Measurements from ENCODE around the gene CTIF. TPM values are rescaled to one million over a fixed set of nuclear protein-coding genes. Genes with fewer than 3 reads are reported as not detected.

CTIF gene
- polyA plus RNA-seq, 1 of the 3 experiments (the other 2 are of a cell fraction), result 47.2 TPM

GRCh38 chr18:48592540-48593171, 53.8 kb downstream of the CTIF start (continued):
- TF ChIP-seq MAX (IDR thresholded peaks at IDR 0.05; ENCODE audit: low read depth) (no peak), GATA2 (CRISPR knock-in tag; IDR thresholded peaks at IDR 0.05) (no peak)

- H3K27ac ChIP-seq (ENCODE audit: low read depth in 2 of 2, low read length in 1 of 2), result no peak overlapping the region
- H3K27me3 ChIP-seq (ENCODE audit: insufficient read depth), result no peaks in the 10 kb centered on the region
- H4K20me1 ChIP-seq (ENCODE audit: insufficient read depth), result peaks cover 63% of the 10 kb centered on the region
- DNase-seq, result no peak
- peaks cover 17 to 41% of the 10 kb centered on the region in 2 experiments for H3K4me1 ChIP-seq (ENCODE audit: control insufficient read depth in 1 of 2, insufficient read depth in 2 of 2, low read depth in 1 of 2, low read length in 1 of 2)
- H3K9me3 ChIP-seq, result no peaks in the 10 kb centered on the region
- no peak overlapping the region for H3K4me2 ChIP-seq
- H3K9me2 ChIP-seq, result no peaks in the 10 kb centered on the region
- H3K4me3 ChIP-seq (ENCODE audit: low read depth in 2 of 2, low read length in 1 of 2), result no peak overlapping the region
- WGBS (ENCODE audit: low lambda C conversion rate), result 97% methylated on average over 7 of the region's 13 CpGs
- no peak overlapping the region for H2AFZ ChIP-seq (ENCODE audit: low read depth)
- peaks cover 93% of the 10 kb centered on the region for H3K79me2 ChIP-seq (ENCODE audit: insufficient read depth)
- POLR2A ChIA-PET, result no interaction called here
- no peaks in the 10 kb centered on the region for H3F3A ChIP-seq (replicated peaks; ENCODE audit: insufficient read depth)
- no peak overlapping the region for H3K9ac ChIP-seq
- H3K36me3 ChIP-seq (replicated peaks in 1 of 2; ENCODE audit: control insufficient read depth in 1 of 2, insufficient read depth in 2 of 2, low read length in 1 of 2), result peaks cover 0 to 8% of the 10 kb centered on the region in 2 experiments
- TF ChIP-seq POLR2AphosphoS5 (IDR thresholded peaks at IDR 0.05; ENCODE audit: low read depth, low read length) (no peak), NFIC (IDR thresholded peaks at IDR 0.05; ENCODE audit: borderline replicate concordance) (no peak), NRF1 (IDR thresholded peaks at IDR 0.05; ENCODE audit: low read depth, low read length) (no peak), TCF12 (IDR thresholded peaks at IDR 0.05) (no peak), PBX3 (IDR thresholded peaks at IDR 0.05) (no peak), FOSL2 (IDR thresholded peaks at IDR 0.05; ENCODE audit: borderline replicate concordance, low read depth) (no peak), REST (IDR thresholded peaks at IDR 0.05; ENCODE audit: low read depth, low read length) (no peak), RAD21 (IDR thresholded peaks at IDR 0.05; ENCODE audit: low read length) (no peak)
- TF ChIP-seq, protein P1, sequence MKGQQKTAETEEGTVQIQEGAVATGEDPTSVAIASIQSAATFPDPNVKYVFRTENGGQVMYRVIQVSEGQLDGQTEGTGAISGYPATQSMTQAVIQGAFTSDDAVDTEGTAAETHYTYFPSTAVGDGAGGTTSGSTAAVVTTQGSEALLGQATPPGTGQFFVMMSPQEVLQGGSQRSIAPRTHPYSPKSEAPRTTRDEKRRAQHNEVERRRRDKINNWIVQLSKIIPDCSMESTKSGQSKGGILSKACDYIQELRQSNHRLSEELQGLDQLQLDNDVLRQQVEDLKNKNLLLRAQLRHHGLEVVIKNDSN (IDR thresholded peaks at IDR 0.05; ENCODE audit: borderline replicate concordance, low read depth), result no peak
- TF ChIP-seq, protein P2, sequence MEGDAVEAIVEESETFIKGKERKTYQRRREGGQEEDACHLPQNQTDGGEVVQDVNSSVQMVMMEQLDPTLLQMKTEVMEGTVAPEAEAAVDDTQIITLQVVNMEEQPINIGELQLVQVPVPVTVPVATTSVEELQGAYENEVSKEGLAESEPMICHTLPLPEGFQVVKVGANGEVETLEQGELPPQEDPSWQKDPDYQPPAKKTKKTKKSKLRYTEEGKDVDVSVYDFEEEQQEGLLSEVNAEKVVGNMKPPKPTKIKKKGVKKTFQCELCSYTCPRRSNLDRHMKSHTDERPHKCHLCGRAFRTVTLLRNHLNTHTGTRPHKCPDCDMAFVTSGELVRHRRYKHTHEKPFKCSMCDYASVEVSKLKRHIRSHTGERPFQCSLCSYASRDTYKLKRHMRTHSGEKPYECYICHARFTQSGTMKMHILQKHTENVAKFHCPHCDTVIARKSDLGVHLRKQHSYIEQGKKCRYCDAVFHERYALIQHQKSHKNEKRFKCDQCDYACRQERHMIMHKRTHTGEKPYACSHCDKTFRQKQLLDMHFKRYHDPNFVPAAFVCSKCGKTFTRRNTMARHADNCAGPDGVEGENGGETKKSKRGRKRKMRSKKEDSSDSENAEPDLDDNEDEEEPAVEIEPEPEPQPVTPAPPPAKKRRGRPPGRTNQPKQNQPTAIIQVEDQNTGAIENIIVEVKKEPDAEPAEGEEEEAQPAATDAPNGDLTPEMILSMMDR (IDR thresholded peaks at IDR 0.05), result no peak
- CTCF ChIA-PET, result interaction anchor here (0.7 to 2.0 kb wide), 5 partner anchors 10 to 119 kb away, joined by 3 to 8 read pairs (median 4); no protein-coding TSS in a partner anchor
Observed at GRCh38 chr18:48594471-48595094, 55.8 kb downstream of the CTIF start.

Measured in SK-N-SH (cell line).